ENCODE measurements around the gene OPCML.

DNA sequence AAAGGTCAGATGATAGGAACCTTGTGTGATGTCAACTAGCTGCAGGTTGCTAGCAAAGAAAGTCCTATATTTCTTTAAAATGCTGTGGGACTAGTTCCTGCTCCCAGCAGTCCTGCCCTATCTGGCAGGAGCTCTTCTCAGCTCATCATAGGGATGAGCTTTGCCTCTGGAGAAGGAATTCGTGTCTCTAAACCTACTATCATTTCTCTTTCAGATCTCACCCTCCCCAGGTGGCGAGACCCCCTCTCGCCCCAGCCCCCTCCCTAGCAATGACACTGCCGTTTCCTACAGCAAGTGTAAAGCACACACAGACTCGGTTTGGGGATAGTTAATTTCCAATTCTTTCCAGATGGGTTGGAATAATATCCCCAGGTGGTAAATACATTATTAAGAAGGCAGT is 533.3 kb downstream of the OPCML start:
- TF ChIP-seq, protein P1, sequence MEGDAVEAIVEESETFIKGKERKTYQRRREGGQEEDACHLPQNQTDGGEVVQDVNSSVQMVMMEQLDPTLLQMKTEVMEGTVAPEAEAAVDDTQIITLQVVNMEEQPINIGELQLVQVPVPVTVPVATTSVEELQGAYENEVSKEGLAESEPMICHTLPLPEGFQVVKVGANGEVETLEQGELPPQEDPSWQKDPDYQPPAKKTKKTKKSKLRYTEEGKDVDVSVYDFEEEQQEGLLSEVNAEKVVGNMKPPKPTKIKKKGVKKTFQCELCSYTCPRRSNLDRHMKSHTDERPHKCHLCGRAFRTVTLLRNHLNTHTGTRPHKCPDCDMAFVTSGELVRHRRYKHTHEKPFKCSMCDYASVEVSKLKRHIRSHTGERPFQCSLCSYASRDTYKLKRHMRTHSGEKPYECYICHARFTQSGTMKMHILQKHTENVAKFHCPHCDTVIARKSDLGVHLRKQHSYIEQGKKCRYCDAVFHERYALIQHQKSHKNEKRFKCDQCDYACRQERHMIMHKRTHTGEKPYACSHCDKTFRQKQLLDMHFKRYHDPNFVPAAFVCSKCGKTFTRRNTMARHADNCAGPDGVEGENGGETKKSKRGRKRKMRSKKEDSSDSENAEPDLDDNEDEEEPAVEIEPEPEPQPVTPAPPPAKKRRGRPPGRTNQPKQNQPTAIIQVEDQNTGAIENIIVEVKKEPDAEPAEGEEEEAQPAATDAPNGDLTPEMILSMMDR (conservative IDR thresholded peaks at IDR 0.05) = no peak
- TF ChIP-seq EZH2 (IDR thresholded peaks at IDR 0.05; ENCODE audit: low read depth) = no peak

Data from PC-9 (cell line).